H1 (cell line): ENCODE data around the gene CEP41. TPM values are rescaled to one million over a fixed set of nuclear protein-coding genes. Genes with fewer than 3 reads are reported as not detected.

ENCODE experiments used
- CTCF ChIA-PET: fragments of 300-600 bp; sonication (Branson Sonifier 250); formaldehyde crosslinking; loops from one replicate; lab custom pipeline; 2021; ENCODE audit not compliant: partially characterized antibody; lab: Charles Lee
- POLR2A ChIA-PET: fragments of 300-600 bp; sonication (Branson Sonifier 250); formaldehyde crosslinking; loops from one replicate; lab custom pipeline; 2021; ENCODE audit warnings: inconsistent platforms; ENCODE audit not compliant: partially characterized antibody; lab: Charles Lee
- DNase-seq, 2 experiments: peaks; one replicate each; pipeline versions ENCODE4 v3.0.0 to v3.0.0-alpha.2; 2010 to 2022; ENCODE audit warnings: low spot score in 2 of 2, low read depth in 1 of 2, mixed read lengths in 1 of 2
- FAIRE-seq: peaks from 2 replicates; lab custom pipeline; 2011; peaks lifted over from hg19 to GRCh38; lab: Jason Lieb, UNC
- H2AFZ ChIP-seq: 2 replicates; pipeline ENCODE4 v1.8.1; 2012; ENCODE audit warnings: low read length, inconsistent platforms
- H2AK5ac ChIP-seq: 2 replicates; pipeline ENCODE4 v1.6.1; 2013; ENCODE audit warnings: low read depth, low read length
- H2BK120ac ChIP-seq: replicated peaks from 2 replicates; pipeline ENCODE3; 2013; ENCODE audit warnings: low read depth, low read length, inconsistent platforms
- H2BK12ac ChIP-seq: 2 replicates; pipeline ENCODE4 v1.6.1; 2013; ENCODE audit warnings: low read depth, low read length
- H2BK15ac ChIP-seq: 2 replicates; pipeline ENCODE4 v1.6.1; 2013; ENCODE audit warnings: low read length
- H2BK20ac ChIP-seq: 2 replicates; pipeline ENCODE4 v1.6.1; 2013; ENCODE audit warnings: low read length
- H2BK5ac ChIP-seq: 2 replicates; pipeline ENCODE4 v1.6.1; 2013; ENCODE audit warnings: low read depth, low read length
- H3K14ac ChIP-seq: 2 replicates; pipeline ENCODE4 v1.6.1; 2013; ENCODE audit warnings: inconsistent platforms; ENCODE audit not compliant: insufficient read length
- H3K18ac ChIP-seq: 2 replicates; pipeline ENCODE4 v1.6.1; 2013; ENCODE audit warnings: low read length; ENCODE audit errors: extremely low read depth
- H3K23ac ChIP-seq: 2 replicates; pipeline ENCODE4 v1.6.1; 2013; ENCODE audit warnings: inconsistent platforms; ENCODE audit not compliant: insufficient read length
- H3K23me2 ChIP-seq: 2 replicates; pipeline ENCODE4 v1.6.1; 2013; ENCODE audit warnings: low read depth, low read length
- H3K27ac ChIP-seq: 2 replicates; pipeline ENCODE4 v1.6.1; 2011; ENCODE audit warnings: low read depth, low read length, inconsistent platforms
- H3K27me3 ChIP-seq, 4 experiments: replicated peaks in 1 of 4; 1 replicate in 1 of 4; 2 replicates in 3 of 4; pipeline versions ENCODE4 v1.6.1 to v1.8.1; 2011 to 2013; ENCODE audit warnings: low read length in 3 of 4, mild to moderate bottlenecking in 3 of 4, inconsistent platforms in 2 of 4, mixed read lengths in 2 of 4, moderate library complexity in 1 of 4; ENCODE audit not compliant: control insufficient read depth in 3 of 4, insufficient read depth in 3 of 4; ENCODE audit errors: extremely low read depth in 1 of 4
- H3K36me3 ChIP-seq, 4 experiments: 2 replicates each; pipeline versions ENCODE4 v1.6.1 to v1.8.1; 2011 to 2013; ENCODE audit warnings: mild to moderate bottlenecking in 4 of 4, low read length in 3 of 4, moderate library complexity in 2 of 4, control low read depth in 1 of 4, inconsistent platforms in 1 of 4; ENCODE audit not compliant: insufficient read depth in 4 of 4, control insufficient read depth in 2 of 4
- H3K4ac ChIP-seq: replicated peaks from 2 replicates; pipeline ENCODE3; 2013; ENCODE audit warnings: low read length, low read depth, mixed read lengths, inconsistent platforms; ENCODE audit not compliant: insufficient read length
- H3K4me1 ChIP-seq, 4 experiments: replicated peaks in 1 of 4; 1 replicate in 1 of 4; 2 replicates in 3 of 4; pipeline versions ENCODE4 v1.6.1 to v1.8.1; 2011 to 2013; ENCODE audit warnings: low read length in 3 of 4, inconsistent platforms in 2 of 4, mixed read lengths in 1 of 4; ENCODE audit not compliant: insufficient read depth in 4 of 4, control insufficient read depth in 3 of 4
- H3K4me2 ChIP-seq, 2 experiments: 2 replicates each; pipeline versions ENCODE4 v1.6.1 to v1.8.1; 2011 to 2013; ENCODE audit warnings: low read depth in 2 of 2, low read length in 2 of 2, control low read depth in 1 of 2, inconsistent platforms in 1 of 2, mild to moderate bottlenecking in 1 of 2; ENCODE audit not compliant: insufficient read depth in 1 of 2
- H3K4me3 ChIP-seq, 4 experiments: fragments of 200-600, 300-600 bp in 1 of 4; sonication (generic), shearing (Covaris generic), sonication (Bioruptor Twin) in 1 of 4; 2 replicates each; pipeline versions ENCODE4 v1.5.1 to v1.8.1; 2011 to 2016; ENCODE audit warnings: low read length in 4 of 4, low read depth in 3 of 4, control low read depth in 2 of 4, inconsistent platforms in 2 of 4, mild to moderate bottlenecking in 2 of 4, mixed read lengths in 1 of 4, moderate library complexity in 1 of 4; ENCODE audit not compliant: insufficient read depth in 2 of 4; ENCODE audit errors: extremely low read depth in 1 of 4
- H3K56ac ChIP-seq: replicated peaks from 2 replicates; pipeline ENCODE3; 2013; ENCODE audit warnings: low read depth, mild to moderate bottlenecking, mixed read lengths, low read length, inconsistent platforms; ENCODE audit not compliant: insufficient read length
- H3K79me1 ChIP-seq: 2 replicates; pipeline ENCODE4 v1.6.1; 2013; ENCODE audit warnings: low read depth, low read length, control low read depth
- H3K79me2 ChIP-seq, 2 experiments: 2 replicates each; pipeline versions ENCODE4 v1.6.1 to v1.8.1; 2012 to 2013; ENCODE audit warnings: low read length in 2 of 2, mild to moderate bottlenecking in 2 of 2, inconsistent platforms in 1 of 2; ENCODE audit not compliant: insufficient read depth in 2 of 2, control insufficient read depth in 1 of 2
- H3K9ac ChIP-seq, 4 experiments: replicated peaks in 1 of 4; 1 replicate in 1 of 4; 2 replicates in 3 of 4; pipeline versions ENCODE4 v1.6.1 to v1.8.1; 2011 to 2013; ENCODE audit warnings: low read depth in 3 of 4, low read length in 3 of 4, control low read depth in 2 of 4, mild to moderate bottlenecking in 2 of 4, moderate library complexity in 2 of 4, inconsistent platforms in 1 of 4; ENCODE audit errors: extremely low read depth in 1 of 4
- H3K9me3 ChIP-seq, 2 experiments: 2 replicates each; pipeline versions ENCODE4 v1.6.1 to v1.8.1; 2012 to 2013; ENCODE audit warnings: mild to moderate bottlenecking in 2 of 2, moderate library complexity in 2 of 2, control low read depth in 1 of 2, inconsistent platforms in 1 of 2, low read depth in 1 of 2, low read length in 1 of 2, mixed read lengths in 1 of 2; ENCODE audit not compliant: insufficient read depth in 2 of 2
- H4K20me1 ChIP-seq, 2 experiments: replicated peaks in 1 of 2; 2 replicates each; pipeline versions ENCODE3 to v1.8.1; 2011 to 2013; ENCODE audit warnings: inconsistent platforms in 2 of 2, low read length in 2 of 2, mild to moderate bottlenecking in 1 of 2; ENCODE audit not compliant: insufficient read depth in 2 of 2, control insufficient read depth in 1 of 2
- H4K5ac ChIP-seq: 2 replicates; pipeline ENCODE4 v1.6.1; 2013; ENCODE audit warnings: low read length, low read depth, mixed read lengths, inconsistent platforms; ENCODE audit not compliant: insufficient read length
- H4K8ac ChIP-seq: 2 replicates; pipeline ENCODE4 v1.8.0; 2013; ENCODE audit warnings: mild to moderate bottlenecking, moderate library complexity, low read length, inconsistent platforms; ENCODE audit not compliant: insufficient read depth; ENCODE audit errors: extremely low read depth
- H4K91ac ChIP-seq: replicated peaks from 2 replicates; pipeline ENCODE3; 2013; ENCODE audit warnings: low read length, mixed read lengths, inconsistent platforms; ENCODE audit not compliant: insufficient read length
- CHD2 ChIP-seq: IDR thresholded peaks from 2 replicates; pipeline ENCODE4 v1.6.1; 2012; ENCODE audit warnings: low read length, improper control_type of control experiment
- CREB1 ChIP-seq: IDR thresholded peaks from 2 replicates; pipeline ENCODE4 v1.6.1; 2012; ENCODE audit warnings: inconsistent platforms
- EGR1 ChIP-seq: IDR thresholded peaks from 2 replicates; pipeline ENCODE4 v1.6.1; 2011; ENCODE audit warnings: low read depth, low read length, borderline replicate concordance
- EP300 ChIP-seq, 2 experiments: IDR thresholded peaks; 1 replicate in 1 of 2; 2 replicates in 1 of 2; pipeline ENCODE4 v1.6.1; 2011 to 2012; ENCODE audit warnings: low read depth in 2 of 2, low read length in 2 of 2, mild to moderate bottlenecking in 2 of 2, borderline replicate concordance in 1 of 2, inconsistent platforms in 1 of 2, moderate library complexity in 1 of 2
- FOSL1 ChIP-seq: IDR thresholded peaks from 2 replicates; pipeline ENCODE4 v1.6.1; 2011; ENCODE audit warnings: mild to moderate bottlenecking, low read depth, low read length, moderate library complexity; ENCODE audit not compliant: insufficient read depth
- GTF2F1 ChIP-seq: IDR thresholded peaks from 2 replicates; pipeline ENCODE4 v1.6.1; 2012; ENCODE audit warnings: low read depth, low read length, improper control_type of control experiment, borderline replicate concordance
- NRF1 ChIP-seq: IDR thresholded peaks from 2 replicates; pipeline ENCODE4 v1.6.1; 2011; ENCODE audit warnings: mild to moderate bottlenecking, low read depth, low read length, improper control_type of control experiment
- PHF8 ChIP-seq: fragments of 200-600 bp; sonication (generic); conservative IDR thresholded peaks from 2 replicates; pipeline ENCODE4 v1.7.1; 2012; ENCODE audit warnings: low read depth, mild to moderate bottlenecking, inconsistent platforms, low read length, moderate library complexity
- POLR2AphosphoS5 ChIP-seq: IDR thresholded peaks from 2 replicates; pipeline ENCODE4 v1.6.1; 2011; ENCODE audit warnings: low read depth, low read length
- POU5F1 ChIP-seq: IDR thresholded peaks from 2 replicates; pipeline ENCODE4 v1.6.1; 2011; ENCODE audit warnings: low read depth, mild to moderate bottlenecking, low read length, moderate library complexity
- RXRA ChIP-seq: IDR thresholded peaks from 2 replicates; pipeline ENCODE4 v1.6.1; 2011; ENCODE audit warnings: low read depth, mild to moderate bottlenecking, low read length, moderate library complexity; ENCODE audit not compliant: insufficient read depth
- SIN3A ChIP-seq, 2 experiments: IDR thresholded peaks in 1 of 2; conservative IDR thresholded peaks in 1 of 2; 2 replicates each; pipeline ENCODE4 v1.6.1; 2011 to 2012; ENCODE audit warnings: low read length in 2 of 2, improper control_type of control experiment in 1 of 2, low read depth in 1 of 2, mild to moderate bottlenecking in 1 of 2
- SUZ12 ChIP-seq: fragments of 200-600 bp; sonication (generic); IDR thresholded peaks from 2 replicates; pipeline ENCODE4 v1.6.1; 2012; ENCODE audit warnings: mild to moderate bottlenecking, inconsistent platforms, low read length, moderate library complexity, mixed read lengths
- WGBS, 2 experiments: shearing (Covaris generic) in 1 of 2; methylation state at CpG; one replicate each; pipeline versions ENCODE4 v1.1.6 to v1.1.7; 2013 to 2015; ENCODE audit warnings: low lambda C conversion rate in 2 of 2, mixed read lengths in 2 of 2, inconsistent platforms in 1 of 2, low coverage in 1 of 2, missing lambda C conversion rate in 1 of 2; ENCODE audit not compliant: insufficient replicate concordance in 2 of 2, insufficient coverage in 1 of 2, insufficient read length in 1 of 2; ENCODE audit errors: extremely low coverage in 1 of 2, missing lambda C conversion rate in 1 of 2; 5-methylcytosine and 5-hydroxymethylcytosine counted together
- polyA plus RNA-seq, 7 experiments: library from polyadenylated mRNA; depleted of rRNA in 3 of 7; stranded (reverse) in 5 of 7; unstranded in 2 of 7; fragments of >200 nt in 5 of 7; fragments of 200-250 nt in 2 of 7; gene quantifications; 1 replicate in 5 of 7; 2 replicates in 1 of 7; 4 replicates in 1 of 7; pipeline versions ENCODE4 v1.2.1 to v1.2.3, GENCODE V29; 2011 to 2013; ENCODE audit warnings: missing spikeins in 2 of 7, mixed read lengths in 2 of 7
- total RNA-seq: library from RNA; stranded (reverse); fragmentation: NEBNext Ultra II Directional; extraction: Animal tissue kit (Norgen Biotek cat#: 25700); gene quantifications from 2 replicates; pipeline ENCODE4 v1.2.1, GENCODE V29; 2021

CEP41 gene
- total and polyA plus RNA-seq, 2 of the 8 experiments (the other 6 are each of a cell fraction or from before 2014, with no cell fraction given) = 9.3 to 12.8 TPM

DNA sequence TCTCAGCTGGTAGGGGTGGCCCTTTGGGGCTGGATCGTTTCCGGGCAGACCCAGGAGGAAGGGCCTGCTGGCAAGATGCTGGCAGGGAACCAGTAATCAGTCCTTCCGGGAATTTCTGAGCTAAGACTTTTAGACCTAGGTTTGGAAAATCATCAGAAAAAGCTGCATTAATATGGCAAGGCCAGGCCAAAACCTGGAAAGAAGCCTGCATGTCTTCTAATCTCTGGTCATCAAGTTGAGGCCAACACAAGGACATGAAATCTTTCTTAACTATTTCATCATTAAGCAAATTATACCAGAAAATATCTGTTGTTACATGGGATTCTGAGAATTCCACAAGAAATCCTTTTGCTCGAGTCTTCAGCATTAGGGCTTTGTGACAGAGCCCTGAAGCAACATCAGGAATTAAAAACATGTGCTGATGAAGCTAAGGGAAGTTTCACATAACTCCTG is 40.7 kb downstream of the CEP41 start:
- 87% methylated on average over 4 of the region's 4 CpGs; no CpG with 5 or more reads in 1 of the 2 experiments for WGBS, 2 experiments
- CTCF ChIA-PET = interaction anchor here (0.7 to 1.2 kb wide), 2 partner anchors 12 to 19 kb away, joined by 3 read pairs; no protein-coding TSS in a partner anchor

More for the DNA sequence above, 40.7 kb downstream of the CEP41 start:
- Histone ChIP-seq H3K79me2 (no peaks in the 10 kb centered on the region), H3K14ac (no peak overlapping the region), H3K79me1 (no peaks in the 10 kb centered on the region), H2BK12ac (no peak overlapping the region), H3K9ac (no peak overlapping the region), H3K27ac (no peak overlapping the region), H4K5ac (no peak overlapping the region), H3K4me3 (no peak overlapping the region), H2AK5ac (no peak overlapping the region), H3K4me2 (no peak overlapping the region), H2BK5ac (no peak overlapping the region), H3K56ac (no peak overlapping the region), H3K23ac (no peak overlapping the region), H3K9me3 (no peaks in the 10 kb centered on the region), H3K27me3 (no peaks in the 10 kb centered on the region), H2BK120ac (no peak overlapping the region), H3K4me1 (no peaks in the 10 kb centered on the region), H3K36me3 (no peaks in the 10 kb centered on the region), H4K20me1 (no peaks in the 10 kb centered on the region), H2AFZ (no peak overlapping the region), H3K4ac (no peak overlapping the region), H4K91ac (no peak overlapping the region), H3K23me2 (no peaks in the 10 kb centered on the region), H2BK15ac (no peak overlapping the region), H4K8ac (no peak overlapping the region), H2BK20ac (no peak overlapping the region), H3K18ac (no peak overlapping the region)
- no peak for TF ChIP-seq SIN3A (conservative IDR thresholded peaks at IDR 0.05 in 1 of 2, IDR thresholded peaks at IDR 0.05 in 1 of 2; ENCODE audit: low read depth in 1 of 2, low read length in 2 of 2)
- no peak for TF ChIP-seq SUZ12
- TF ChIP-seq EP300 (IDR thresholded peaks at IDR 0.05; ENCODE audit: borderline replicate concordance in 1 of 2, low read depth in 2 of 2, low read length in 2 of 2) = no peak
- no peak for TF ChIP-seq CREB1
- no peak for TF ChIP-seq FOSL1
- TF ChIP-seq RXRA = no peak
- TF ChIP-seq POLR2AphosphoS5 = no peak
- no peak for TF ChIP-seq CHD2
- no peak for TF ChIP-seq PHF8
- TF ChIP-seq EGR1 = no peak
- TF ChIP-seq GTF2F1 = no peak
- TF ChIP-seq NRF1 = no peak
- no peak for TF ChIP-seq POU5F1
- DNase-seq (no peak), FAIRE-seq (no peak)
- POLR2A ChIA-PET = no interaction called here
